Tibial nerve (tissue), 4 donors: ENCODE results near the gene NIM1K.

Source experiments
- CTCF ChIP-seq, 5 experiments: fragments of 200-600 bp in 3 of 5; fragments of 450-650 bp in 2 of 5; sonication (generic) in 3 of 5; IDR thresholded peaks; one replicate each; pipeline ENCODE4 v1.5.1; 2016 to 2019; ENCODE audit warnings: antibody characterized with exemption in 5 of 5, mild to moderate bottlenecking in 3 of 5, moderate library complexity in 2 of 5
- EP300 ChIP-seq, 2 donors: sonication (generic); formaldehyde crosslinking; IDR thresholded peaks; one replicate each; pipeline ENCODE4 v1.6.1; 2017; ENCODE audit warnings: antibody characterized with exemption in 2 of 2, mild to moderate bottlenecking in 1 of 2

- TF ChIP-seq CTCF (IDR thresholded peaks at IDR 0.05) = no peak
- no peak for TF ChIP-seq EP300 (IDR thresholded peaks at IDR 0.05)
Measured at GRCh38 chr5:43302481-43302880, 110.5 kb downstream of the NIM1K start.
